Immature natural killer cell (primary cell): ENCODE results near the gene ZBTB16. TPM values are rescaled to one million over a fixed set of nuclear protein-coding genes. Genes with fewer than 3 reads are reported as not detected.

Source experiments
- DNase-seq, 3 donors: peaks; one replicate each; pipeline ENCODE4 v3.0.0; 2022; ENCODE audit warnings: mixed read lengths in 1 of 3
- H3K27ac Mint-ChIP-seq, 6 donors: one replicate each; pipeline ENCODE4 v1.8.0; 2020; ENCODE audit warnings: mixed read lengths in 6 of 6, mild to moderate bottlenecking in 5 of 6, inconsistent platforms in 4 of 6, moderate library complexity in 3 of 6
- H3K27me3 Mint-ChIP-seq, 3 donors: one replicate each; pipeline ENCODE4 v1.8.0; 2020 to 2021; ENCODE audit warnings: low read depth in 3 of 3, mild to moderate bottlenecking in 3 of 3, mixed read lengths in 3 of 3, moderate library complexity in 3 of 3, inconsistent platforms in 1 of 3
- H3K36me3 Mint-ChIP-seq, 3 donors: one replicate each; pipeline ENCODE4 v1.8.0; 2020; ENCODE audit warnings: mixed read lengths in 3 of 3, inconsistent platforms in 2 of 3, mild to moderate bottlenecking in 2 of 3
- H3K4me1 Mint-ChIP-seq, 2 donors: one replicate each; pipeline ENCODE4 v1.8.0; 2020; ENCODE audit warnings: inconsistent platforms in 2 of 2, mild to moderate bottlenecking in 2 of 2, mixed read lengths in 2 of 2, moderate library complexity in 1 of 2
- H3K4me3 Mint-ChIP-seq, 5 donors: one replicate each; pipeline ENCODE4 v1.8.0; 2020; ENCODE audit warnings: mild to moderate bottlenecking in 5 of 5, mixed read lengths in 5 of 5, inconsistent platforms in 3 of 5, moderate library complexity in 3 of 5
- H3K9me3 Mint-ChIP-seq, 6 donors: one replicate each; pipeline ENCODE4 v1.8.0; 2020; ENCODE audit warnings: mild to moderate bottlenecking in 6 of 6, mixed read lengths in 6 of 6, inconsistent platforms in 4 of 6, moderate library complexity in 3 of 6
- polyA plus RNA-seq, 3 donors: library from polyadenylated mRNA; unstranded; fragments of 300-500 nt; fragmentation: Illumina TruSeq; gene quantifications; one replicate each; pipeline ENCODE4 v1.2.3, GENCODE V29; 2021

Gene ZBTB16
- polyA plus RNA-seq, 3 donors from 2014 or later, result 90.4 to 197 (median 92.5) TPM

DNA sequence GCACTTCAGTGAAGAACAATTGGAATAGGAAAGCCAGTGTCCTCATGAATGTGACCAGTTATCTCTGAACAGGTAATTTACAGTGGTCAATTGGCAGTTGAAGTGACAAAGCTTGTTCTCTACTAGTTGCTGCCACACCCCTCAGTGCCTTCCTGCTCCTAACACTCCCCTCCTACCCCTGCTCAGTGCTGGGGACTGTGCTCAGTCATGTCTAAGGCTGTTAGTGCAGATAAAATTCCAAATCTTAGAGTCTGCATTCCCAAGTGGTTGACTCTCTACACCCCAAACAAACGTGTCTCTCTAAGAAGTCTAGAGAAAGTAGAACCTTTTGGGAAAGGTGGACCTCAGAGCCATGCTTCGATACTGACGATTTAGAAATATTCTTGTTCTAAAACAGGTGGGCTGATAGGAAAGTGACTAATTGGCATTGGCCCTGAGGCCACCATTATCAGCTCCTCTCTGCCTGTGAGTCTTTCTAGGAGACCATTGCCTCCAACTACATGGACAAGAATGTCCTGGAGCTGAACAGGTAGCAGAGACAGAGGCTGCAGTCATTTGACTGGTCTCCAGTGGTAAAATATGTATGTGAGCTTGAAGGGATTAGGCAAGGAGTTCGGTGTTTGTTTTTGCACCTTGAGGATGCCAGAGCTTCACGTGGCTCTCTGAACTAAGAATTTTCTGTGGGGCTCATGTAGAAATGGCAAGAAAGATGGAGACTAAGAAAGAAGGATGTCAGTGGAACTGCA is 214.6 kb downstream of the ZBTB16 start:
- DNase-seq, result no peak
- no peak overlapping the region for H3K27ac Mint-ChIP-seq
- no peaks in the 10 kb centered on the region for H3K9me3 Mint-ChIP-seq
- no peaks in the 10 kb centered on the region for H3K4me1 Mint-ChIP-seq
- H3K36me3 Mint-ChIP-seq, result peaks cover 0 to 5% (median 0%) of the 10 kb centered on the region in 3 donors
- H3K27me3 Mint-ChIP-seq, result peaks cover 2 to 21% (median 3%) of the 10 kb centered on the region in 3 donors
- no peak overlapping the region for H3K4me3 Mint-ChIP-seq

DNA sequence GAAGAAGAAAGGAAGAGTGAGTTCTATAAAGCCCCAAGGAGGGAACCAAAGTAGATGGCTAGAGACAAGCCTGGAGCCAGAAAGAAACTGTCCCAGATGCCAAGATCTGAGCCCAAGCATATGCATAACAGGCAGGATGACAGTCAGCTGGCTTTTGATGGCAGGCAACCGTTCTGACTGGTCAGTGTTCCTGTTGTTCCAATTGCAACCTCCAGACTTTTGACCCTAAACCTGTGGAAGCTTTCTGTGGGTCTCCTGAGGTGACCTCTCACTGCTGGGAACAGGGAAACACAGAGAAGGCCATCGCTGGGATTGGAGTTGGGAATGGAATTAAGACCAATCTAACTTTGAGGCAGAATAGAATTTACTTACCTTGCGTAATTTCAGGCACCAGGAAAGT is 215.1 kb downstream of the ZBTB16 start:
- Mint-ChIP-seq H3K9me3 (no peaks in the 10 kb centered on the region), H3K27ac (no peak overlapping the region), H3K27me3 (peaks cover 2 to 26% (median 3%) of the 10 kb centered on the region in 3 donors), H3K36me3 (peaks cover 0 to 5% (median 2%) of the 10 kb centered on the region in 3 donors), H3K4me3 (no peak overlapping the region), H3K4me1 (peaks cover 0 to 2% of the 10 kb centered on the region in 2 donors)
- DNase-seq, result no peak

DNA sequence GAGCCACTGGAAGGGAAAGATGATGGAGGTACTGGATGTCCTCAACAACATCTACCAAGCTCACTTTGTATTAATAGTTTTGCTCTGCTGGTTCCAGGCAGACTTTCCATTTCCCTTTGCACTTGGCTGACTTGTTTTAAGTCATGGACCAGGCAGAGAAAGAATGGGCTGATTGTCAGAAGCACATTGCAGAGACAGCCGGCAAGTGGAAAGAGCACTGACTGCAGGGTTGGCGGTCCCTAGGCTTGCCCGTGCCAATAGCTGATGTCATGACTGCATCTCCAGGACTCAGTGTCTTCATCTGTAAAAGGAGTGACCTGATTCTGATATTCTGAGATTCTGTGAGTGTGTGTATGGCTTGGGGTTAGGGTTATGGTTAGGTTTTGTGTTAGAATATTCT is 215.8 kb downstream of the ZBTB16 start:
- H3K27me3 Mint-ChIP-seq, result peaks cover 2 to 26% (median 3%) of the 10 kb centered on the region in 3 donors
- H3K4me3 Mint-ChIP-seq, result no peak overlapping the region
- peaks cover 1 to 6% of the 10 kb centered on the region in 2 donors for H3K4me1 Mint-ChIP-seq
- H3K27ac Mint-ChIP-seq, result no peak overlapping the region
- peaks cover 0 to 5% (median 4%) of the 10 kb centered on the region in 3 donors for H3K36me3 Mint-ChIP-seq
- no peaks in the 10 kb centered on the region for H3K9me3 Mint-ChIP-seq
- DNase-seq, result no peak

DNA sequence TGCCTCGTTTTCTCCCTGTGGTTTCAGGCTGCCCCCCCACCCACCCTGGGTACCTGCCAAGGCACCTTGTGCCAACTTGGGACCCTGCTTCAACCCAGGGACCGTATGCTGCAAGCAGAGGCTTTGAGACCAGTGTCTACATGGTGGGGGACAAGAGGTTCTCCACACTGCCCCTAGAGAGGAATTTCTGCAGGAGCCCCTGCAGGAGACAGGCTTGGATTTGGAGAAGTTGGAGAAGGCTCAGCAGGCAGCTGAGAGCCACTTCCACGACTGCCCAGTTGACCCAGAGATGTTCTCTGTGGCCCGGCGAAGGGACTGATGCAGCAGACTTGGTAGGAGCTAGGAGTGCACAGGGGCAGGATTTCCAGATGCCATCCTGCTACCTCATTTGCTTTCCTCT is 216.6 kb downstream of the ZBTB16 start:
- H3K9me3 Mint-ChIP-seq, result no peaks in the 10 kb centered on the region
- peaks cover 3 to 22% (median 4%) of the 10 kb centered on the region in 3 donors for H3K27me3 Mint-ChIP-seq
- DNase-seq, result no peak
- peaks cover 0 to 4% (median 0%) of the 10 kb centered on the region in 3 donors for H3K36me3 Mint-ChIP-seq
- no peak overlapping the region for H3K4me3 Mint-ChIP-seq
- H3K4me1 Mint-ChIP-seq, result peaks cover 1 to 6% of the 10 kb centered on the region in 2 donors
- H3K27ac Mint-ChIP-seq, result no peak overlapping the region

DNA sequence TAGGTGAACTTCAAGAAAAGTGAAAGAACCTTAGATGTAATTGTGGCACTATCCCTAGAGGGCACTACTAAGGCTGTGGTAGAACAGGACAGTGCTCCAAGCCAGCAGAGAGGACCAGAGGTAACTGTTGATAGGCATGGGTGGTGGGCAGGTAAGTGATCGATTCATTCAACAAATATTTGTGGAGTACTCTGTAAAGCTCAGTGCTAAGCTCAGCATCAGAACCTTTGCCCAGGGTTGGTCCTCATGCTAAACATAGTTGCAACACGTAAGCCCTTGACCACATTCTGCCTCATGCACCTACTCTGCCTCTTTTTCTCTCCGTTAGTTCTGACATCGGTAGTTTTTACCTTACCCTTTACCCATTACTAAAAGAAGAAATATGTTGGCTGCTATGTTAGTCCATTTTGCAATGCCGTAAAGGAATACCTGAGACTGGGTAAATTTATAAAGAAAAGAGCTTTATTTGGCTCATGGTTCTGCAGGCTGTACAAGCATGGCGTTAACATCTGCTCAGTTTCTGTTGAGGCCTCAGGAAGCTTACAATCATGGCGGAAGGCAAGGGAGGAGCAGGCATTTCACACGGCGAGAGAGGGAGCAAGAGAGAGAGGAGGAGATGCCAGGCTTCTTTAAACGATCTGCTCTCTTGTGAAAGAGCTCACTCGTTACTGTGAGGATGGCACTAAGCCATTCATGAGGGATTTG is 218.3 kb downstream of the ZBTB16 start:
- peaks cover 1 to 6% of the 10 kb centered on the region in 2 donors for H3K4me1 Mint-ChIP-seq
- H3K27me3 Mint-ChIP-seq, result peaks cover 4 to 13% (median 5%) of the 10 kb centered on the region in 3 donors
- H3K9me3 Mint-ChIP-seq, result no peaks in the 10 kb centered on the region
- peaks cover 0 to 4% (median 0%) of the 10 kb centered on the region in 3 donors for H3K36me3 Mint-ChIP-seq
- DNase-seq, result no peak
- H3K27ac Mint-ChIP-seq, result peak overlapping the region in 1 of 6 donors; percentile 27
- H3K4me3 Mint-ChIP-seq, result no peak overlapping the region

DNA sequence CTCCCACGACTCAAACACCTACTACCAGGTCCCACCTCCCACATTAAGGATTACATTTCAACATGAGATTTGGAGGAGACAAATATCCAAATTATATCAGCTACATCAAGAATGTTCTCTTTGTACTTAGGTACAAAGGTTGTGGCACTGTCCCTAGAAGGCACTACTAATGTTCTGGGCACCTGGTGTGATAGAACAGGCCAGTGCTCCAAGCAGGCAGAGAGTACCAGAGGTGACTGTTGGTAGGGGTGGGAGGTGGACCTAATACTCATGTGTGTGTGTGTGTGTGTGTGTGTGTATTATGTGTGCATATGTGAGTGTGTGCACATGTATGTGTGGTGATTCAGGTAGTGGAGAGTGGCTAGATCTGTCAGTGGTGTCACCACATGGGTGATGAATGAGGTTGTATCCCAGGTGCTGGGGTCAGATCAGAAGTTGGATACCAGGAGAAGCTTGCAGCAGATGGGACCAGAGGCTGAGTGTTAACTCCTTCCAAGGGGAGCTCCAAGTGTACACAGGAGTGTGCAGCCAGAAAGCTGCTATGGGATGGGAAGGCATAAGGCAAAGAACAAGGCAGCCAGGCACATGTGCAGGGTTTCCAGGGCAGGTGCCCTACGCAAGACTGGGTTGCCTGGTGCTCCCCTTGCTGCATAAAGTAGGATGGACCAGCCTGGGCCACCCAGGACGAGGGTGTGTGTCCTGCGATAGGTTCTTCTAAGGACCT is 219.0 kb downstream of the ZBTB16 start:
- H3K27me3 Mint-ChIP-seq, result peaks cover 4 to 10% (median 5%) of the 10 kb centered on the region in 3 donors
- no peak for DNase-seq
- no peaks in the 10 kb centered on the region for H3K9me3 Mint-ChIP-seq
- peaks cover 1 to 6% of the 10 kb centered on the region in 2 donors for H3K4me1 Mint-ChIP-seq
- peak overlapping the region in 1 of 6 donors; percentile 27 for H3K27ac Mint-ChIP-seq
- H3K4me3 Mint-ChIP-seq, result no peak overlapping the region
- peaks cover 0 to 4% (median 0%) of the 10 kb centered on the region in 3 donors for H3K36me3 Mint-ChIP-seq

DNA sequence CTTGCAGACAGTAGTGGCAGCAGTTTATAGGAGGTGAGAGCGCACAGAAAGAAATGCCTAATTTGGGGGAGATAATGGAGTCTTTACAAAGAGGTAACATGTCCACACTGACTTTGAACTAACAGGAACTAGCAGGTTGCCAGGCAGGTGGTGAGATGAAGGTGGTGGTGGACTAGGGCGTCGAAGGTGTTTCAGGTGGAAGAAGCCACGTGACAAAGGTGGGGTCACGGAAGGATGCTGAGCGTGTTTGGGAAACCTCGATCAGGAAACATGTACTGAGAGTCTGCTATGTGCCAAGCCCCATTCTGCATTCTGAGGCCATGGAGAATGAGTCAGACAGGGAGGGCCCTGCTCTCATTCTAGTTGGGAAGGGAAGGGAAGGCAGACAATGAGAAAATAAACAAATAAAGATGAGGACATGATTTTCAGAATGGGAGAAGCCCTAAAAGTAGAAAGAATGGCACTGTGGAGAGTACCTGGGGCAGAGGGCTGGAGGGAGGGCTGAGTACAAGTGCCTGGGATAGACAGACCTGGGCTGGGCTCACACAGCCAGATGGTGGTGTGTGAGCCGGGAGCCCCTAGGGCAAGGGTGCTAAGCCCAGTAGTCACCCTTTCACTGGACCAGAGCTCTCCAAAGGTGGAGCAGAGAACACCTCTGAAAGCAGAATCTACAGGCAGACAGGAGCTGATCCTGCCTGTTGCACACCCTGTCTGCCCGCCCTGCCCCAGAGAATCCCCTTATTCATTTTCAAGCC is 220.5 kb downstream of the ZBTB16 start:
- H3K27me3 Mint-ChIP-seq, result peaks cover 4 to 8% (median 5%) of the 10 kb centered on the region in 3 donors
- DNase-seq, result no peak
- H3K27ac Mint-ChIP-seq, result no peak overlapping the region
- H3K9me3 Mint-ChIP-seq, result no peaks in the 10 kb centered on the region
- peaks cover 1 to 6% of the 10 kb centered on the region in 2 donors for H3K4me1 Mint-ChIP-seq
- peaks cover 0 to 4% (median 0%) of the 10 kb centered on the region in 3 donors for H3K36me3 Mint-ChIP-seq
- no peak overlapping the region for H3K4me3 Mint-ChIP-seq

DNA sequence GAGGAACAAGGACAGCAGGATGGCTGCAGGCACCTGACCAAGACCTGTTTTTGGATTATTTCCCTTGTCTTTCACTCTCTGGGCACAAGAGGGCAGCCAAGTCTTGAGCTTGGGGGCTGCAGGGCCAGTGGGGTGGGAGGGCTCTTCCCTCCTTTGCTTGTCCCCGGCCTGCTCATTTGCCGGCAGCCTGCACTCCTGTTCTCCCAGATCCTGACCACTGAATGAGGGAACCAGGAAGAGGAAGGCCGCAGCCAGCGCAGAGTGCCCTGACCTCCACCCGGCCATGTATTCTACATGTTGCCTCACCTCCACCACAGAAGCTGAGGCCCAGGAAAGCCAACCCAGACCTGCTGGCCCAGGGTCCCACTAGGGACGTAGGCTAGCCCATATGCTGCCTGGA is 221.2 kb downstream of the ZBTB16 start:
- Mint-ChIP-seq H3K36me3 (peaks cover 0 to 4% (median 0%) of the 10 kb centered on the region in 3 donors), H3K4me3 (no peak overlapping the region), H3K27me3 (peaks cover 4 to 8% (median 5%) of the 10 kb centered on the region in 3 donors), H3K4me1 (peaks cover 1 to 6% of the 10 kb centered on the region in 2 donors), H3K27ac (no peak overlapping the region), H3K9me3 (no peaks in the 10 kb centered on the region)
- DNase-seq, result no peak

DNA sequence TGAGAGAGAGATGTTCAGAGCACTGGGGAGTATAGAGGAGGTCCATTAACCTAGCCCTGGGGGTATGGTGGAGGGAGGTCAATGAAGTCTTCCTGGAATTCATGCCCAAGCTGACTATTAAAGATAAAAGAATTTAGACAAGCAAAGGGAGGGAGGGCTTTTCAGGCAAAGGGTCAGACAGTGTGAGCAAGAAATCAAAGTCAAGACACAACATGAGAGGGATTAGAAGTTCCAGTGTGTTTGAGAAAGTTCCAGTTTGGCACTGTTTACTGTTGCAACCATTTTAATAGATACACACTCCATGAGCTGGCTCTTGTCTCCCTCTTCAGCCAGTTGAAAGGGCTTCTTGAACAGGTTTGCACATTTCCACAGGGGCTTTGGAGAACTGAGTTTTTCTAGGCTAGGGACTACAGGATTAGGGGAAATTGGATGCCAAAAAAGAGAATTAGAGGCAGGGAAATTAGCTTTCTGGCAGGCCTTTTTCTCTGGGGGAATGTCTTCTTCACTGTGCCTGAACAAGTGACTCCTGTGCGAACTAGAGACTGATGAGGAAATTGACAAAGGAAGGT is 222.0 kb downstream of the ZBTB16 start:
- Mint-ChIP-seq H3K9me3 (no peaks in the 10 kb centered on the region), H3K4me1 (peaks cover 1 to 6% of the 10 kb centered on the region in 2 donors), H3K4me3 (no peak overlapping the region), H3K27ac (no peak overlapping the region), H3K36me3 (peaks cover 0 to 4% (median 0%) of the 10 kb centered on the region in 3 donors), H3K27me3 (peaks cover 3 to 8% (median 4%) of the 10 kb centered on the region in 3 donors)
- no peak for DNase-seq

DNA sequence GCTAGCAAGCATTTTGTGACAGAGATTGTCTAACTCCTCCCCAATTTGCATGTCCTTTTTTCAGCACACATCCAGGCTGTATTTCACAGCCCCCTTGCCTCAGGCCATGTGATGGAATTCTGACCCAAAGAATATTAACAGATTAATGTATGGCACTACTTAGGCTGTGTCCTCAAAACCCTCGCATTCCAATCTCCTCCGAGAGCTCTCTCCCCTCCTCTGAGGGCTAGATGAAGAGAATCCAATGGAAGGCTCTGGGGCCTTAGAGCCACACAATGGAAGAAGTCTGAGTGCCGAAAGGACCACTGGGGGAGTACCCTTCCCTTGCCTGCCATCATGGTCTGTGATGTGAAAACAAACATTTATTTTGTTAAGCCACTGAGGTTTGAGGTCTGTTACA is 223.0 kb downstream of the ZBTB16 start:
- H3K4me1 Mint-ChIP-seq, result peaks cover 1 to 6% of the 10 kb centered on the region in 2 donors
- H3K27ac Mint-ChIP-seq, result no peak overlapping the region
- H3K27me3 Mint-ChIP-seq, result peaks cover 3 to 7% (median 4%) of the 10 kb centered on the region in 3 donors
- no peak overlapping the region for H3K4me3 Mint-ChIP-seq
- no peaks in the 10 kb centered on the region for H3K9me3 Mint-ChIP-seq
- no peak for DNase-seq
- peaks cover 0 to 4% (median 0%) of the 10 kb centered on the region in 3 donors for H3K36me3 Mint-ChIP-seq

DNA sequence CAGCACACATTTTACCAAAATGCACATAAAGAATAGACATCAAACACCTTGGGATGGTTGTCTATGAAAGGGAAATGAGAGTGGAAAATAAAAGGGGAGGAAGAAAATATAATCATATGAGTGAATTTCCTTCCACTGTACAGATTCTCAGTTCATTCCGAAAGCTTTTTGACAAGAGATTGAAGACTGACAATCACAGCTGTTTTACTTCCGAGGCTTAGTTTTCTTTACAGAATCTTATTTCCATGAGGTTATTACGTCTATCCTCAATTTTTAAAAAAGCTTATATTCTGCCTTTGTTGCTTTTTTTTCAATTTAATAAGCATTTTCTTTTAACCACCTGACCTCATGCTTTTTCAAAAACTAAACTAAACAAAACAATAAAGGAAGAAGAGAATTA is 223.9 kb downstream of the ZBTB16 start:
- Mint-ChIP-seq H3K36me3 (peaks cover 0 to 4% (median 0%) of the 10 kb centered on the region in 3 donors), H3K27me3 (peaks cover 3 to 6% (median 4%) of the 10 kb centered on the region in 3 donors), H3K9me3 (no peaks in the 10 kb centered on the region), H3K4me3 (no peak overlapping the region), H3K4me1 (peaks cover 1 to 6% of the 10 kb centered on the region in 2 donors), H3K27ac (no peak overlapping the region)
- DNase-seq, result no peak

DNA sequence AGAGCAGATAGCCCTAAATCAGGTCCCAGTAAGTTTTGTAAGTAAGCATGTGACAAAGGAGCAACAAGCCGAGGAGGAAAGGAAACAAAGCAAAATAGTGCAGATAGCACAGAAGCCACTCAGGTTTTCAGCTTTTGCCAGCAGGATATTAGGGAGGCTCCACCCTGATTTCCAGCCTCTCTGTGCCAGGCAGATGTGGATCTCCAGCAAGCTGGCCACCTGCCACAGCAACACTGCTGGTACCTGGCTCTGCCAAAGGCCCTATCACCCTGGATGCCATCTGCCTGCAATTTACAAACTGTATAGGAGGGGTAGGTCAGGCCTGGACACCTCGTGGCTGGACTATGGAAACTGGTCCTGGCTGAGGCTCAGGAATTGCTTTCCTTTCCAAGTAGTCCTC is 224.5 kb downstream of the ZBTB16 start:
- Mint-ChIP-seq H3K36me3 (peaks cover 0 to 4% (median 0%) of the 10 kb centered on the region in 3 donors), H3K27ac (no peak overlapping the region), H3K4me1 (peaks cover 1 to 6% of the 10 kb centered on the region in 2 donors), H3K27me3 (peaks cover 4 to 5% (median 5%) of the 10 kb centered on the region in 3 donors), H3K4me3 (no peak overlapping the region), H3K9me3 (no peaks in the 10 kb centered on the region)
- no peak for DNase-seq

DNA sequence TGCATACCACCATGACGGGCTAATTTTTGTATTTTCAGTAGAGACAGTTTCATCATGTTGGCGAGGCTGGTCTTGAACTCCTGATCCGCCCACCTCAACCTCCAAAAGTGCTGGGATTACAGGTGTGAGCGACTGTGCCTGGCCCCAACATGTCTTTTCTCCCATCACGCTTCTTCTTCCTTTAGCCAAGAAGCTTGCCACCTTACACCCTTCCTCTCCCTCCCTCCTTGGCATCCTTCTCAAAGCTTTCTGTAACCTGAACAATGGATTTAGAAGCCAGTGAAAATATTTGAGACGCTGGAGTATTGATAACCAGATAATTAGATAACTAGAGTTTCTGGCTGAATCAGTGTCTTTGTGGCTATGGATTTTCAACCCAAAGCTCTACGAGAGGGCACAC is 225.4 kb downstream of the ZBTB16 start:
- Mint-ChIP-seq H3K4me1 (peaks cover under 1% of the 10 kb centered on the region in 2 donors), H3K4me3 (no peak overlapping the region), H3K27me3 (peaks cover 0 to 5% (median 4%) of the 10 kb centered on the region in 3 donors), H3K36me3 (no peaks in the 10 kb centered on the region), H3K9me3 (no peaks in the 10 kb centered on the region), H3K27ac (no peak overlapping the region)
- no peak for DNase-seq
